ENCODE data around the gene KLHDC1.

DNA sequence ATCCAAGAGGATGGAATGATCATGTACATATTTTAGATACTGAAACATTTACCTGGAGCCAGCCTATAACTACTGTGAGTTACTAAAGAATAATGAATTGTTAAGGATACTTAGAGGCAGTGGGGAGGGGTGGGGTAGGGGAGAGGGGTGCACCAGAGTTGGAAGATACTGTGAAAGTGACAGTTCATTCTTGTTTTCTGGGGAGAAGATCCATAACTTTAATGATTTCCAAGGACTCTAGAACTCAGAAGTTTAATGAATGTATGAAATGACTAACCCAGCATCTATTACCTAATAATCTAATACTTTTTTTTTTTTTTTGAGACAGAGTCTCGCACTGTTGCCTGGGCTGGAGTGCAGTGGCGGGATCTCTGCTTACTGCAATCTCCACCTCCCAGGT lies 85.5 kb downstream of the KLHDC1 start:
- TF ChIP-seq, protein P1, sequence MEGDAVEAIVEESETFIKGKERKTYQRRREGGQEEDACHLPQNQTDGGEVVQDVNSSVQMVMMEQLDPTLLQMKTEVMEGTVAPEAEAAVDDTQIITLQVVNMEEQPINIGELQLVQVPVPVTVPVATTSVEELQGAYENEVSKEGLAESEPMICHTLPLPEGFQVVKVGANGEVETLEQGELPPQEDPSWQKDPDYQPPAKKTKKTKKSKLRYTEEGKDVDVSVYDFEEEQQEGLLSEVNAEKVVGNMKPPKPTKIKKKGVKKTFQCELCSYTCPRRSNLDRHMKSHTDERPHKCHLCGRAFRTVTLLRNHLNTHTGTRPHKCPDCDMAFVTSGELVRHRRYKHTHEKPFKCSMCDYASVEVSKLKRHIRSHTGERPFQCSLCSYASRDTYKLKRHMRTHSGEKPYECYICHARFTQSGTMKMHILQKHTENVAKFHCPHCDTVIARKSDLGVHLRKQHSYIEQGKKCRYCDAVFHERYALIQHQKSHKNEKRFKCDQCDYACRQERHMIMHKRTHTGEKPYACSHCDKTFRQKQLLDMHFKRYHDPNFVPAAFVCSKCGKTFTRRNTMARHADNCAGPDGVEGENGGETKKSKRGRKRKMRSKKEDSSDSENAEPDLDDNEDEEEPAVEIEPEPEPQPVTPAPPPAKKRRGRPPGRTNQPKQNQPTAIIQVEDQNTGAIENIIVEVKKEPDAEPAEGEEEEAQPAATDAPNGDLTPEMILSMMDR (IDR thresholded peaks at IDR 0.05), result no peak
- no peak for TF ChIP-seq POLR2A (IDR thresholded peaks at IDR 0.05)
